Esophagus squamous epithelium (tissue), 5 donors: ENCODE measurements around the gene PCSK6. TPM values are rescaled to one million over a fixed set of nuclear protein-coding genes. Genes with fewer than 3 reads are reported as not detected.
"Not testable (repeated sequence)": the region's sequence is repeated elsewhere in the genome, so short reads cannot be mapped to it uniquely, and the experiment has no call there.

Experiments
- DNase-seq: peaks from one replicate; lab custom pipeline; 2025; lab: John Stamatoyannopoulos, UW
- H3K27ac ChIP-seq, 4 donors: fragments of 200-600 bp; sonication (generic); one replicate each; pipeline ENCODE4 v1.5.1; 2016 to 2019; ENCODE audit warnings: mild to moderate bottlenecking in 1 of 4
- H3K27me3 ChIP-seq, 4 donors: fragments of 200-600 bp; sonication (generic); 1 replicate in 3 of 4; 2 replicates in 1 of 4; pipeline versions ENCODE4 v1.5.1 to v1.6.0; 2017 to 2021; ENCODE audit warnings: antibody characterized with exemption in 1 of 4
- H3K36me3 ChIP-seq, 3 donors: fragments of 200-600 bp; sonication (generic); one replicate each; pipeline ENCODE4 v1.5.1; 2016 to 2019
- H3K4me1 ChIP-seq, 3 donors: fragments of 200-600 bp; sonication (generic); one replicate each; pipeline ENCODE4 v1.5.1; 2017 to 2019
- H3K4me3 ChIP-seq, 4 donors: fragments of 200-600 bp; sonication (generic); 1 replicate in 3 of 4; 2 replicates in 1 of 4; pipeline ENCODE4 v1.5.1; 2016 to 2019; ENCODE audit warnings: mild to moderate bottlenecking in 2 of 4, moderate library complexity in 1 of 4
- H3K9me3 ChIP-seq, 3 donors: fragments of 200-600 bp; sonication (generic); one replicate each; pipeline ENCODE4 v1.5.1; 2016 to 2019
- POLR2A ChIP-seq, 4 donors: fragments of 450-650 bp; IDR thresholded peaks; one replicate each; pipeline ENCODE4 v1.6.1; 2017; ENCODE audit warnings: antibody characterized with exemption in 4 of 4, mild to moderate bottlenecking in 4 of 4, moderate library complexity in 3 of 4
- WGBS, 2 donors: methylation state at CpG; one replicate each; pipeline ENCODE4 v1.1.5; 2018; 5-methylcytosine and 5-hydroxymethylcytosine counted together
- intact Hi-C: fragments of 100-400 bp; cut with DNase I; formaldehyde crosslinking; loops from one replicate; pipeline ENCODE4 v1.15.0; 2022
- total RNA-seq, 4 donors: library from RNA; depleted of rRNA; stranded (reverse); fragments of >200 nt; gene quantifications; one replicate each; pipeline ENCODE4 v1.1.0, GENCODE V29; 2016
- TF ChIP-seq, protein P1 (sequence below), 6 experiments: fragments of 450-650 bp in 4 of 6; fragments of 200-600 bp in 2 of 6; sonication (generic) in 2 of 6; IDR thresholded peaks; one replicate each; pipeline ENCODE4 v1.5.1; 2016 to 2019; ENCODE audit warnings: antibody characterized with exemption in 6 of 6, mild to moderate bottlenecking in 4 of 6, moderate library complexity in 4 of 6
- donor health status: DM: yes; HTN: yes; CAD: no.

Gene PCSK6
- total RNA-seq, 4 donors from 2014 or later, result 5.1 to 13.8 (median 9.2) TPM

DNA sequence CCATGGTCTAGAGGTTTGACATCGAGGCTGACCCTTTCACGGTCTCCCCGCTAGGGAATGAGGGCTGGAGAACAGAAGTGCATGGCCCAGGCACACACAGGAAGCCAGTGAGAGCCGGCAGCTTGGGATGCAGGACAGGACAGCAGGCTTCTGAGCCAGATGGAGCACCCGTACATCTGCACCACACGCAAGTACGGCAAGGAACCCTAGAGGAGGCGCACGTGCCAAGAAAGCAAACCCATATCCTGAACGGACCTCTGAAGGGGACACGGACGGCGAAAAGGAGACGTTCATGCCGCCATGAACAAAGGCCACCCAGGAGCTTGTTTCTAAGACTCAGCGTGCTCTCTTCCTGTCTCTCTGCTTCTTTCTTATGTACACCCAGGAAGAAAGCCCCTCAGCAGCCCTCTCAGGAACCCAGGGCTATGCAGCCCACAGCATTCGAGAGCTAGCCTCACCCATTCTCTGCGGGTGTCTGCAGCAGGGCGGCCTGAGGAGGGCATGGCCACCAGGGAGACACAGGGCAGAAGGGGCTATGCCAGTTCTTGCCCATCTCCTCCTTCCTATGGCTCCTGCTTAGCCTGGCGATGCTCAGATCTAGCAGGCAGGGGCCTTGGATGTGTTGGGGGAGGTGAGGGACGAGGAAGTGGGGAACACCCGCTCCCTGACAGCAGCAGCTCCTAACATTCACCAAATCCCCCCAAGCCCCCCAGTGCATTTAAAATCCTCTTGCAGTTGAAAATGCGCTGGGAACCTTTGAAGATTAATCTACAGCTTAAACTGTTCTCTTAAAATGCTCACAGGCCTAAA, 81.3 kb downstream of the PCSK6 start:
- no peaks in the 10 kb centered on the region for H3K36me3 ChIP-seq
- no peaks in the 10 kb centered on the region for H3K4me1 ChIP-seq
- no peak overlapping the region for H3K4me3 ChIP-seq
- no peaks in the 10 kb centered on the region for H3K27me3 ChIP-seq
- no peak overlapping the region for H3K27ac ChIP-seq
- 74 to 86% methylated on average over 17 to 23 of the region's 23 CpGs for WGBS, 2 donors
- no peaks in the 10 kb centered on the region for H3K9me3 ChIP-seq
- intact Hi-C loops, result no loop called here
- no peak for TF ChIP-seq POLR2A (IDR thresholded peaks at IDR 0.05)
- TF ChIP-seq, protein P1, sequence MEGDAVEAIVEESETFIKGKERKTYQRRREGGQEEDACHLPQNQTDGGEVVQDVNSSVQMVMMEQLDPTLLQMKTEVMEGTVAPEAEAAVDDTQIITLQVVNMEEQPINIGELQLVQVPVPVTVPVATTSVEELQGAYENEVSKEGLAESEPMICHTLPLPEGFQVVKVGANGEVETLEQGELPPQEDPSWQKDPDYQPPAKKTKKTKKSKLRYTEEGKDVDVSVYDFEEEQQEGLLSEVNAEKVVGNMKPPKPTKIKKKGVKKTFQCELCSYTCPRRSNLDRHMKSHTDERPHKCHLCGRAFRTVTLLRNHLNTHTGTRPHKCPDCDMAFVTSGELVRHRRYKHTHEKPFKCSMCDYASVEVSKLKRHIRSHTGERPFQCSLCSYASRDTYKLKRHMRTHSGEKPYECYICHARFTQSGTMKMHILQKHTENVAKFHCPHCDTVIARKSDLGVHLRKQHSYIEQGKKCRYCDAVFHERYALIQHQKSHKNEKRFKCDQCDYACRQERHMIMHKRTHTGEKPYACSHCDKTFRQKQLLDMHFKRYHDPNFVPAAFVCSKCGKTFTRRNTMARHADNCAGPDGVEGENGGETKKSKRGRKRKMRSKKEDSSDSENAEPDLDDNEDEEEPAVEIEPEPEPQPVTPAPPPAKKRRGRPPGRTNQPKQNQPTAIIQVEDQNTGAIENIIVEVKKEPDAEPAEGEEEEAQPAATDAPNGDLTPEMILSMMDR (IDR thresholded peaks at IDR 0.05), result no peak
- no peak for DNase-seq

DNA sequence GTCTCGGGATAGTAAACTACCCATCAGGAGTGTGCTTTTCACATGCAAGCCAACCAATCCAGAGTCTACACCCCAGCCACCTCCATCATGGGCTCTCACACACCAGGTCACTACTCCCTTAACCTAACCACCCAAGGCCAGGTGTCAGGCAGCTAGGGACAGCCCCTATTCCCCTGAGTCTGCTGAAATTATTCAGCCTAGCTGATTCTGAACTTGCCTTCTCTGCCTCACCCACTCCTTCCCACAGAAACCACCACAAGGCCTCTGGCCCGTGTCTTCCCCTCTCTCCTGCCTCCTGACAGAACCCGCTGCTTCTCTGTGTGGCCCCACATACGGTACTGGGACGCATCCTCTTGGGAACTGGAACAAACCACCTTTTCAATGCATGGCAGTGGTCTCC, 82.1 kb downstream of the PCSK6 start:
- Histone ChIP-seq H3K27ac (no peak overlapping the region), H3K9me3 (no peaks in the 10 kb centered on the region), H3K4me1 (no peaks in the 10 kb centered on the region), H3K27me3 (no peaks in the 10 kb centered on the region), H3K36me3 (no peaks in the 10 kb centered on the region), H3K4me3 (no peak overlapping the region)
- no peak for DNase-seq
- intact Hi-C loops, result no loop called here
- TF ChIP-seq POLR2A (IDR thresholded peaks at IDR 0.05), result no peak
- TF ChIP-seq, protein P1 (IDR thresholded peaks at IDR 0.05), result no peak
- 73 to 85% methylated on average over 4 to 5 of the region's 5 CpGs for WGBS, 2 donors

DNA sequence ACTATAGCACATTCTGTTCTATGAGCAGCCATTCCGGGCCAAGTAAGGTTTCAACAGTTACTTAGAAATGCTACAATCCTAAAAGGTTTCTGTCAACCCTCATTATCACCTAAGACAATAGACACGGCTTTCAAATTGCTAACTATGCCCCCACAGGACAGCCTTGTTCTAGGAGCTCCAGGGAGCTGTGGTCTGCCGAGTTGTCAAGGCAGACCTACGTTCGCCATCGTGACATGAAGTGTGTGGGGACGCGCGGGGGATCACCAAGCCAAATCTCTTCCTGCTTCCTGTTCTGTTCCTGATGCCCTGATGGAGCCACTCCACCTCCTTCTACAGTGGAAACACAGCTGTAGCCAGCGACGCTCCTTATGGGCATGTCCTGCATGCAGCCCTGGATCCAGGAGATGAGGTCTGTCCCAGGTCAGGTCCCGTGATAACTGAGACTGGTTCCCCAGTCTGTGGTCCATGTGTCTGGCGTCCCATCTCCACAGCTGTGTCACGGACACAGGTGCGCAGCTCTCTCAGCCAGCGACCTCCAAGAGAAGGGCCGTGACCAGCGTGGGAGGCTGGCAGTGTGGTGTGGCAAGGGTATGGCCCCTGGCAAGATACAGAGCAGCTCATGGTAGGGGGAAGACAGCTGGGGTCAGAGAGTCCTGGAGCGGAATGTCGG, 82.8 kb downstream of the PCSK6 start:
- no peak for DNase-seq
- intact Hi-C loops, result no loop called here
- no peak overlapping the region for H3K4me3 ChIP-seq
- H3K27me3 ChIP-seq, result no peaks in the 10 kb centered on the region
- H3K27ac ChIP-seq, result no peak overlapping the region
- H3K9me3 ChIP-seq, result no peaks in the 10 kb centered on the region
- TF ChIP-seq, protein P1 (IDR thresholded peaks at IDR 0.05), result no peak
- TF ChIP-seq POLR2A (IDR thresholded peaks at IDR 0.05), result no peak
- no peaks in the 10 kb centered on the region for H3K36me3 ChIP-seq
- WGBS, 2 donors, result 85 to 86% methylated on average over 14 of the region's 20 CpGs
- no peaks in the 10 kb centered on the region for H3K4me1 ChIP-seq

DNA sequence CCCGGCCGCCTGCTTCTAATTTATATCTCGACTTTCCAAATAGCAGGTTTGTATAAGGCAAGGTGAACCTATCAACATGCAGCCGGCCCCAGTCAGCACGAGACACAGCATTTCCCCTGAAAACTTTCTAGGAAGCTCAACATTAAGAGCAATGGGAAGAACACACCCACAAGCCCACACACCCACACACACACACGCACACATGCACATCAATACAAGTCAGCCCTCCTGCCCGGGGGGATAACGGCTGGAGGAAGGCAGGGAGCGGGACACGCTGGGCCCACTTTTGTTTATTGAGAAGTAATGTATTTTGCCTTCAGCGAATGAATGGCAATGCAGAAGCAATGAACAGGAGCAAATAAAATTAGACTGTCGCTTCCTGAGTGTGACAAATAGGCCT, 83.5 kb downstream of the PCSK6 start:
- H3K27me3 ChIP-seq, result no peaks in the 10 kb centered on the region
- H3K27ac ChIP-seq, result no peak overlapping the region
- H3K4me1 ChIP-seq, result no peaks in the 10 kb centered on the region
- whole genome bisulfite sequencing, 2 donors, result 58 to 78% methylated on average over 9 to 12 of the region's 12 CpGs
- no peaks in the 10 kb centered on the region for H3K9me3 ChIP-seq
- H3K36me3 ChIP-seq, result no peaks in the 10 kb centered on the region
- TF ChIP-seq, protein P1 (IDR thresholded peaks at IDR 0.05), result no peak
- TF ChIP-seq POLR2A (IDR thresholded peaks at IDR 0.05), result no peak
- no peak overlapping the region for H3K4me3 ChIP-seq
- intact Hi-C loops, result no loop called here
- DNase-seq, result no peak

DNA sequence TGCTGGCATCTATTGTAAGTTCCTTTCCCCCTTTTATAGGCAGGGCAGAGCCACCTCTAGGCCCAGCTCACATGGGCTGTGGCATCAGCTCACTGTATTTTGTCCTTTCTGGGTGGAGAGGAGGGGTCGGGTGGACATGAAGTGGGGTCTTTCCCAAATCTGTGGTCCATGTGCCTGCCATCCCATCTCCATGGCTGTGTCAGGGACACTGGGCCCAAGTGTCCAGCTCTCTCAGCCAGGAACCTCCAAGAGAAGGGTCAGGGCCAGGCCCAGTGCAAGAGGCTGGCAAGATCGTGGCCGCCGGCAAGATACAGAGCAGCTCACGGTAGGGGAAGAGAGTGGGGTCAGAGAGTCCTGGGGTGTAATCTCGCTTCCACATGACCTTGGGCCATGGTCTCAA, 85.3 kb downstream of the PCSK6 start:
- no peak for DNase-seq
- 89 to 100% methylated on average over 3 to 5 of the region's 6 CpGs for WGBS, 2 donors
- intact Hi-C loops, result no loop called here
- no peaks in the 10 kb centered on the region for H3K36me3 ChIP-seq
- H3K9me3 ChIP-seq, result no peaks in the 10 kb centered on the region
- peaks cover 0 to 13% (median 0%) of the 10 kb centered on the region in 4 donors for H3K27me3 ChIP-seq
- H3K4me1 ChIP-seq, result no peaks in the 10 kb centered on the region
- H3K4me3 ChIP-seq, result no peak overlapping the region
- TF ChIP-seq POLR2A (IDR thresholded peaks at IDR 0.05), result no peak
- TF ChIP-seq, protein P1 (IDR thresholded peaks at IDR 0.05), result no peak
- no peak overlapping the region for H3K27ac ChIP-seq

DNA sequence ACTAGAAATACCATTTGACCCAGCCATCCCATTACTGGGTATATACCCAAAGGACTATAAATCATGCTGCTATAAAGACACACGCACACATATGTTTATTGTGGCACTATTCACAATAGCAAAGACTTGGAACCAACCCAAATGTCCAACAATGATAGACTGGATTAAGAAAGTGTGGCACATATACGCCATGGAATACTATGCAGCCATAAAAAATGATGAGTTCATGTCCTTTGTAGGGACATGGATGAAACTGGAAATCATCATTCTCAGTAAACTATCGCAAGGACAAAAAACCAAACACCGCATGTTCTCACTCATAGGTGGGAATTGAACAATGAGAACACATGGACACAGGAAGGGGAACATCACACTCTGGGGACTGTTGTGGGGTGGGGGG, 86.6 kb downstream of the PCSK6 start:
- H3K27me3 ChIP-seq, result peaks cover 0 to 20% (median 0%) of the 10 kb centered on the region in 4 donors
- H3K36me3 ChIP-seq, H3K9me3 ChIP-seq, intact Hi-C loops, H3K27ac ChIP-seq, H3K4me1 ChIP-seq, DNase-seq, H3K4me3 ChIP-seq: not testable (repeated sequence)
- 60% methylated on average over 2 of the region's 4 CpGs; no CpG with 5 or more reads in 1 of the 2 donors for whole genome bisulfite sequencing, 2 donors
